PC-3 (cell line): Measurements from ENCODE around the gene FZD10.

Source experiments
- CTCF ChIP-seq: fragments of 300-600 bp; sonication (generic); conservative IDR thresholded peaks from 2 replicates; pipeline ENCODE4 v1.5.1; 2017; ENCODE audit warnings: antibody characterized with exemption, low read depth, mild to moderate bottlenecking, low read length
- EZH2 ChIP-seq: fragments of 300-600 bp; sonication (generic); IDR thresholded peaks from one replicate; pipeline ENCODE4 v1.6.1; 2017; ENCODE audit warnings: antibody characterized with exemption, mild to moderate bottlenecking, low read length; ENCODE audit not compliant: unreplicated experiment
- EZH2phosphoT487 ChIP-seq: fragments of 300-600 bp; sonication (generic); IDR thresholded peaks from 2 replicates; pipeline ENCODE4 v1.6.1; 2018; ENCODE audit warnings: mild to moderate bottlenecking, antibody characterized with exemption, low read length, borderline replicate concordance

DNA sequence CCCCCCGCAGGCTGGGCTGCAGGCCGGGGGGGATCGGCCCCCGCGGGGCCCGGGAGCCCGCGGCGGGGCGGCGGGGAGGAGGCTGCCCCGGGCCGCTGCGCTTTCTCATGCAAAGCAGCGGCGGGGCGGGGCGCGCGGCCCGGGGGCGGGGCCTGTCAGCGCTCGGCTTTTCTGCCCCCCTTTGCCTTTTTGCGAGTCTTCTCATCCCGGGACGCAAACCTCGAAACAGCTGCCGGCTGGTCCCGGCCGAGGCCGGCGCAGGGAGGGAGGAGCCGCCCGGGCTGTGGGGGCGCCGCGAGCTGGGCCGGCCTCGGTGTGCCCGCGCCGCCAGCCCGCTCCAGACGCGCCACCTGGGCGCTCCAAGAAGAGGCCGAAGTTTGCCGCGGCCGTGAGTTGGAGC is at the start of gene FZD10:
- TF ChIP-seq CTCF (no peak), EZH2 (no peak), EZH2phosphoT487 (no peak)
